Sigmoid colon (tissue), 7 donors: ENCODE measurements around the gene ASAP2. TPM values are rescaled to one million over a fixed set of nuclear protein-coding genes. Genes with fewer than 3 reads are reported as not detected.
A peak's percentile ranks its signal among the peaks of the same experiment; 100 is the strongest.

Experiments
- DNase-seq: peaks from one replicate; pipeline ENCODE4 v3.0.0-alpha.2; 2019
- H3K27ac ChIP-seq, 4 donors: fragments of 200-600 bp; sonication (generic); one replicate each; pipeline ENCODE4 v1.5.1; 2016 to 2019; ENCODE audit warnings: mild to moderate bottlenecking in 1 of 4
- H3K27me3 ChIP-seq, 3 donors: fragments of 200-600 bp; sonication (generic); one replicate each; pipeline ENCODE4 v1.5.1; 2019; ENCODE audit warnings: mild to moderate bottlenecking in 1 of 3
- H3K36me3 ChIP-seq, 4 donors: fragments of 200-600 bp; sonication (generic); one replicate each; pipeline ENCODE4 v1.5.1; 2016 to 2019
- H3K4me1 ChIP-seq, 4 donors: fragments of 200-600 bp; sonication (generic); one replicate each; pipeline ENCODE4 v1.5.1; 2017 to 2019
- H3K4me3 ChIP-seq, 4 donors: fragments of 200-600 bp; sonication (generic); one replicate each; pipeline ENCODE4 v1.5.1; 2017 to 2019; ENCODE audit warnings: mild to moderate bottlenecking in 2 of 4, moderate library complexity in 1 of 4
- H3K9me3 ChIP-seq, 4 donors: fragments of 200-600 bp in 3 of 4; sonication (generic) in 3 of 4; one replicate each; pipeline versions ENCODE4 v1.5.1 to v1.6.1; 2013 to 2019
- CTCF ChIP-seq, 4 experiments: fragments of 450-650 bp in 3 of 4; fragments of 200-600 bp in 1 of 4; IDR thresholded peaks; one replicate each; pipeline ENCODE4 v1.5.1; 2016 to 2019; ENCODE audit warnings: antibody characterized with exemption in 4 of 4, mild to moderate bottlenecking in 3 of 4, moderate library complexity in 2 of 4
- EP300 ChIP-seq, 4 donors: sonication (generic); formaldehyde crosslinking; IDR thresholded peaks; one replicate each; pipeline ENCODE4 v1.6.1; 2017; ENCODE audit warnings: antibody characterized with exemption in 4 of 4
- POLR2A ChIP-seq, 2 donors: fragments of 450-650 bp; IDR thresholded peaks; one replicate each; pipeline ENCODE4 v1.6.1; 2016; ENCODE audit warnings: antibody characterized with exemption in 2 of 2, mild to moderate bottlenecking in 2 of 2, moderate library complexity in 2 of 2
- POLR2AphosphoS5 ChIP-seq, 4 donors: sonication (generic); formaldehyde crosslinking; IDR thresholded peaks; one replicate each; pipeline ENCODE4 v1.6.1; 2017; ENCODE audit warnings: antibody characterized with exemption in 4 of 4
- WGBS, 2 donors: extraction: QIAGEN DNeasy Blood & Tissue Kit; methylation state at CpG; one replicate each; pipeline ENCODE4 v1.1.7; 2013; 5-methylcytosine and 5-hydroxymethylcytosine counted together
- intact Hi-C: fragments of 100-400 bp; cut with DNase I; formaldehyde crosslinking; loops from one replicate; pipeline ENCODE4 v1.15.1; 2023
- polyA plus RNA-seq, 3 donors: library from polyadenylated mRNA; stranded (reverse); fragments of 200-250 nt; gene quantifications; one replicate each; pipeline ENCODE4 v1.2.3, GENCODE V29; 2013
- total RNA-seq, 4 donors: library from RNA; depleted of rRNA; stranded (reverse); fragments of >200 nt; gene quantifications; one replicate each; pipeline ENCODE4 v1.1.0, GENCODE V29; 2016
- donor health status: healthy with polysubstance abuse.
- donor health status: Bipolar disorder and iron deficiency.
- donor health status: healthy.

The ASAP2 gene
- total and polyA plus RNA-seq, 7 donors: 15.1 to 56.5 (median 25.8) TPM

- H3K27me3 ChIP-seq: no peaks in the 10 kb centered on the region
- WGBS, 2 donors: 78 to 79% methylated on average over 6 of the region's 6 CpGs
- H3K27ac ChIP-seq: peak overlapping the region; percentile 56 to 82 (median 72)
- TF ChIP-seq CTCF (IDR thresholded peaks at IDR 0.05) (no peak), EP300 (IDR thresholded peaks at IDR 0.05) (no peak), POLR2AphosphoS5 (IDR thresholded peaks at IDR 0.05) (no peak), POLR2A (IDR thresholded peaks at IDR 0.05) (no peak)
- peaks cover 0 to 90% (median 82%) of the 10 kb centered on the region in 4 donors for H3K4me1 ChIP-seq
- H3K4me3 ChIP-seq: no peak overlapping the region
- H3K9me3 ChIP-seq: no peaks in the 10 kb centered on the region
- H3K36me3 ChIP-seq: no peaks in the 10 kb centered on the region
- DNase-seq: no peak
- intact Hi-C loops: loop anchor here (5.0 kb wide), 1 partner anchor 53 kb away; the partner anchor contains the start of gene ASAP2
Measured at GRCh38 chr2:9260464-9260918, 53.9 kb downstream of the ASAP2 start.

- H3K36me3 ChIP-seq: no peaks in the 10 kb centered on the region
- H3K27me3 ChIP-seq: no peaks in the 10 kb centered on the region
- TF ChIP-seq POLR2A (IDR thresholded peaks at IDR 0.05) (no peak), POLR2AphosphoS5 (IDR thresholded peaks at IDR 0.05) (peak in 1 of 4 donors; percentile 20)
- DNase-seq: peak; percentile 85
- H3K4me1 ChIP-seq: peaks cover 0 to 85% (median 79%) of the 10 kb centered on the region in 4 donors
- intact Hi-C loops: loop anchor here (5.0 kb wide), 1 partner anchor 54 kb away; the partner anchor contains the start of gene ASAP2
- H3K27ac ChIP-seq: peak overlapping the region; percentile 56 to 82 (median 72)
- no peak overlapping the region for H3K4me3 ChIP-seq
- 35 to 69% methylated on average over 6 of the region's 6 CpGs for WGBS, 2 donors
- H3K9me3 ChIP-seq: no peaks in the 10 kb centered on the region
Measured at GRCh38 chr2:9261231-9261883, 54.7 kb downstream of the ASAP2 start.

- peak overlapping the region in 1 of 4 donors; percentile 21 for H3K4me3 ChIP-seq
- no peaks in the 10 kb centered on the region for H3K36me3 ChIP-seq
- no peaks in the 10 kb centered on the region for H3K27me3 ChIP-seq
- TF ChIP-seq CTCF (IDR thresholded peaks at IDR 0.05): no peak
- TF ChIP-seq POLR2AphosphoS5 (IDR thresholded peaks at IDR 0.05): no peak
- TF ChIP-seq EP300 (IDR thresholded peaks at IDR 0.05): no peak
- TF ChIP-seq POLR2A (IDR thresholded peaks at IDR 0.05): no peak
- 84 to 89% methylated on average over 14 of the region's 14 CpGs for WGBS, 2 donors
- peaks cover 0 to 80% (median 68%) of the 10 kb centered on the region in 4 donors for H3K4me1 ChIP-seq
- intact Hi-C loops: loop anchor here (5.0 kb wide), 1 partner anchor 55 kb away; the partner anchor contains the start of gene ASAP2
- H3K27ac ChIP-seq: peak overlapping the region; percentile 63 to 82 (median 72)
- no peak for DNase-seq
- no peaks in the 10 kb centered on the region for H3K9me3 ChIP-seq
Measured at GRCh38 chr2:9262671-9263171, 56.1 kb downstream of the ASAP2 start.

- Histone ChIP-seq H3K9me3 (no peaks in the 10 kb centered on the region), H3K27ac (peak overlapping the region; percentile 63 to 82 (median 72)), H3K27me3 (no peaks in the 10 kb centered on the region), H3K4me3 (peak overlapping the region in 2 of 4 donors; percentile 17 to 21), H3K36me3 (no peaks in the 10 kb centered on the region), H3K4me1 (peaks cover 0 to 74% (median 64%) of the 10 kb centered on the region in 4 donors)
- intact Hi-C loops: loop anchor here (5.0 kb wide), 1 partner anchor 56 kb away; the partner anchor contains the start of gene ASAP2
- whole genome bisulfite sequencing, 2 donors: 45 to 82% methylated on average over 14 of the region's 14 CpGs
- TF ChIP-seq CTCF (IDR thresholded peaks at IDR 0.05) (no peak), POLR2A (IDR thresholded peaks at IDR 0.05) (no peak), POLR2AphosphoS5 (IDR thresholded peaks at IDR 0.05) (no peak), EP300 (IDR thresholded peaks at IDR 0.05) (no peak)
- DNase-seq: no peak
Measured at GRCh38 chr2:9263428-9263827, 56.8 kb downstream of the ASAP2 start.

GRCh38 chr2:9264301-9264700 lies 57.7 kb downstream of the ASAP2 start:
- Histone ChIP-seq H3K4me1 (peaks cover 0 to 71% (median 62%) of the 10 kb centered on the region in 4 donors), H3K9me3 (no peaks in the 10 kb centered on the region), H3K36me3 (no peaks in the 10 kb centered on the region), H3K27ac (peak overlapping the region in 2 of 4 donors; percentile 77 to 82), H3K27me3 (no peaks in the 10 kb centered on the region), H3K4me3 (no peak overlapping the region)
- intact Hi-C loops: loop anchor here (5.0 kb wide), 1 partner anchor 57 kb away; the partner anchor contains the start of gene ASAP2
- TF ChIP-seq POLR2AphosphoS5 (IDR thresholded peaks at IDR 0.05): no peak
- no peak for TF ChIP-seq CTCF (IDR thresholded peaks at IDR 0.05)
- TF ChIP-seq POLR2A (IDR thresholded peaks at IDR 0.05): no peak
- no peak for TF ChIP-seq EP300 (IDR thresholded peaks at IDR 0.05)
- DNase-seq: no peak
- WGBS, 2 donors: 89% methylated on average over 10 of the region's 10 CpGs
